AG09309 (cell line): ENCODE measurements around the gene MAP3K12.
"Not testable (repeated sequence)": the region's sequence is repeated elsewhere in the genome, so short reads cannot be mapped to it uniquely, and the experiment has no call there.

ENCODE experiments used
- DNase-seq: peaks from one replicate; pipeline ENCODE4 v3.0.0-alpha.2; 2010; ENCODE audit warnings: low read depth
- H3K4me3 ChIP-seq: 2 replicates; pipeline ENCODE4 v1.5.1; 2011; ENCODE audit warnings: mild to moderate bottlenecking, low read depth, low read length, moderate library complexity; ENCODE audit not compliant: control insufficient read depth
- CTCF ChIP-seq: IDR thresholded peaks from 2 replicates; pipeline ENCODE4 v1.5.1; 2011; ENCODE audit warnings: mild to moderate bottlenecking, low read depth, low read length, inconsistent platforms; ENCODE audit not compliant: insufficient read depth, control insufficient read depth; ENCODE audit errors: missing control alignments

The MAP3K12 gene

GRCh38 chr12:53450936-53451335 lies 48.3 kb downstream of the MAP3K12 start:
- no peak for DNase-seq
- no peak overlapping the region for H3K4me3 ChIP-seq

GRCh38 chr12:53444593-53445325 lies 54.5 kb downstream of the MAP3K12 start:
- not testable (repeated sequence) for H3K4me3 ChIP-seq, DNase-seq

More at GRCh38 chr12:53450936-53451335, 48.3 kb downstream of the MAP3K12 start:
- TF ChIP-seq CTCF: no peak

- no peak for TF ChIP-seq CTCF
- no peak overlapping the region for H3K4me3 ChIP-seq
- no peak for DNase-seq
These were observed 55.3 kb downstream of the MAP3K12 start for GRCh38 chr12:53443955-53444354.

- peak within 1 kb of the TSS; percentile 86 for H3K4me3 ChIP-seq
- no peak for TF ChIP-seq CTCF
- DNase-seq: peak; percentile 99
These were observed 58.0 kb downstream of the MAP3K12 start, which contains the start of gene PRR13 for GRCh38 chr12:53441040-53441833. Gene PRR13 (plus strand): TSS chr12:53441734. CDS start chr12:53442715, 981 bp downstream.

- not testable (repeated sequence) for H3K4me3 ChIP-seq, DNase-seq
These were observed 59.7 kb downstream of the MAP3K12 start for GRCh38 chr12:53439582-53439981.

- DNase-seq, H3K4me3 ChIP-seq: not testable (repeated sequence)
These were observed 63.9 kb downstream of the MAP3K12 start for GRCh38 chr12:53435326-53435725.

- no peak overlapping the region for H3K4me3 ChIP-seq
- no peak for DNase-seq
- TF ChIP-seq CTCF: no peak
These were observed 68.1 kb downstream of the MAP3K12 start for GRCh38 chr12:53431187-53431586.

- TF ChIP-seq CTCF: no peak
- DNase-seq: no peak
- H3K4me3 ChIP-seq: no peak overlapping the region
These were observed 69.1 kb downstream of the MAP3K12 start for GRCh38 chr12:53430116-53430515.
